ENCODE measurements around the gene CERS6. TPM values are rescaled to one million over a fixed set of nuclear protein-coding genes. Genes with fewer than 3 reads are reported as not detected.
A peak's percentile ranks its signal among the peaks of the same experiment; 100 is the strongest.

CERS6 gene
- polyA plus RNA-seq, 4 donors = 6.8 to 55.4 (median 21.9) TPM

DNA sequence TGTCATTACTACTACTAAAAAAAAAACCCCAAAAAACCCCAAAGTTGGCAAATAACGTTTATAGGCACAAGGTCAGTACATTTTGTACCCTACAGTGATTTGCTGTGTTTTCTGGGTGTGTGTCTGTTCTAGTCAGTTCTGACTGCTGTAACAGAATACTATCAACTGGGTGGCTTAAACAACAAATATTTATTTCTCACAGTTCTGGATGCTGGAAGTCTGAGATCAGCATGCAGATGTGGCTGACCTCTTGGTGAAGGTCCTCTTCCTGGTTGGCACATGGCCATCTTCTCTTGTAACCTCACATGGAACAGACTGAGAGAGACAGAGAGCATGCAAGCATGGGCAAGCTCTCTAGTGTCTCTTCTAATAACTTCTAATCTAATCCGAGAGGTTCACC, 103.1 kb downstream of the CERS6 start:
- FAIRE-seq (no peak), DNase-seq (peak in 1 of 2 donors; percentile 80)
- Histone ChIP-seq H3K27me3 (ENCODE audit: control insufficient read depth in 3 of 3, insufficient read depth in 3 of 3, low read length in 3 of 3) (no peaks in the 10 kb centered on the region), H3K4me1 (ENCODE audit: control insufficient read depth in 3 of 3, insufficient read depth in 2 of 3, low read depth in 1 of 3, low read length in 2 of 3) (peaks cover 0 to 2% (median 0%) of the 10 kb centered on the region in 3 donors), H3K27ac (ENCODE audit: low read depth in 1 of 3, low read length in 2 of 3) (no peak overlapping the region), H3K4me3 (ENCODE audit: low read depth in 1 of 3, low read length in 3 of 3) (no peak overlapping the region), H3K9me3 (ENCODE audit: control insufficient read depth in 2 of 2, insufficient read depth in 1 of 2, low read depth in 1 of 2, low read length in 1 of 2) (peaks cover 0 to 3% of the 10 kb centered on the region in 2 donors), H3K36me3 (ENCODE audit: control insufficient read depth in 3 of 3, insufficient read depth in 2 of 3, low read depth in 1 of 3, low read length in 3 of 3) (peaks cover 0 to 5% (median 2%) of the 10 kb centered on the region in 3 donors)
- WGBS, 3 donors = 49 to 65% (median 63%) methylated on average over 2 of the region's 2 CpGs

DNA sequence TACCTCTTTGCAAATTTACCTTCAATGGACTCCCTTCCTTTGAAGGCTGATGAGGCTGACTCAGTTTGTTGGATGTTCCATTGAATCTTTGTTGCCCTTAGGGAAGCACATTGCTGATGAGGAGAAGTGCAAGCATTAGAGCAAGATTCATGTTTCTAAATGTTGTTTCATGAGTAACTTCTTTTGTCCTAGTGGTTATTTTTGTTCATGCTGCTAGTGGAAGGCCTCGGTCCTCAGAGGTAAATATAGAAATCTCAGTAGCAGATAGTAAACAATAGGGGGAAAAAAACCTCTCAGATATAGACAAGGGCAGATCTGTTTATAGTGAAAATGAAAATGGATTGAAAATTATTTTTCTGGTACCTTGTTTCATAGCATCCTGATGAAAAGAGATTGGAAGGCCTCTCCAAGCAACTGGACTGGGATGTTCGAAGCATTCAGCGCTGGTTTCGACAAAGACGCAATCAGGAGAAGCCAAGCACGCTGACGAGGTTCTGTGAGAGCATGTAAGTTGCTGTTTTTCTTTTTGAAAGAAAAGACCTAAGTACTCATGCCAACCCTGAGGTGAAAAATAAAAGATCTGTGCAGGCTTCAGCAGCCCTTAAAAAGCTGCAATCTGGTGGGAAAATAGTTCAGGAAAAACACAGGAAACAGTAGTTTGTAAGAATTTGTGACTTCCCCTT, 104.9 kb downstream of the CERS6 start:
- no peak overlapping the region for H3K27ac ChIP-seq (ENCODE audit: low read depth in 1 of 3, low read length in 2 of 3)
- H3K4me1 ChIP-seq (ENCODE audit: control insufficient read depth in 3 of 3, insufficient read depth in 2 of 3, low read depth in 1 of 3, low read length in 2 of 3) = peaks cover 0 to 2% (median 0%) of the 10 kb centered on the region in 3 donors
- DNase-seq (no peak), FAIRE-seq (no peak)
- no peaks in the 10 kb centered on the region for H3K27me3 ChIP-seq (ENCODE audit: control insufficient read depth in 3 of 3, insufficient read depth in 3 of 3, low read length in 3 of 3)
- H3K36me3 ChIP-seq (ENCODE audit: control insufficient read depth in 3 of 3, insufficient read depth in 2 of 3, low read depth in 1 of 3, low read length in 3 of 3) = peaks cover 0 to 5% (median 2%) of the 10 kb centered on the region in 3 donors
- H3K4me3 ChIP-seq (ENCODE audit: low read depth in 1 of 3, low read length in 3 of 3) = no peak overlapping the region
- WGBS, 3 donors = 87 to 93% (median 90%) methylated on average over 7 of the region's 7 CpGs
- no peaks in the 10 kb centered on the region for H3K9me3 ChIP-seq (ENCODE audit: control insufficient read depth in 2 of 2, insufficient read depth in 1 of 2, low read depth in 1 of 2, low read length in 1 of 2)

DNA sequence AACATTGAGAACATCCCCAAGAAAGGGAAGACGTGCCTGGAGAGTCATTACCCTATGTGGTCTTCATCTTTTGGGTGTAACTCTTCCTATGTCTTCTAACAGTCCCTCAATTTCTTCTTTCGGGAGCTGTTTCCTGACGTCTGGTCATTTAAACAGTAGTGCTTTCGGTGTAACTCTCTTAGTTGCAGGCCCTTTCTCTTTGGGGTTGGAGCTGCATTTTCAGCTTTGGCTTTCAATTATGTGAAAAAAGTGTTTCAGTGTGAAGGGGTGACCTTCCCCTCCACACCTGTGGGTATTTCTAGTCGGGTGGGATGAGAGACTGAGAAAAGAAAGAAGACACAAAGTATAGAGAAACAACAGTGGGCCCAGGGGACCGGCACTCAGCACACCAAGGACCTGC, 105.9 kb downstream of the CERS6 start:
- no peaks in the 10 kb centered on the region for H3K9me3 ChIP-seq (ENCODE audit: control insufficient read depth in 2 of 2, insufficient read depth in 1 of 2, low read depth in 1 of 2, low read length in 1 of 2)
- FAIRE-seq (no peak), DNase-seq (no peak)
- no peak overlapping the region for H3K4me3 ChIP-seq (ENCODE audit: low read depth in 1 of 3, low read length in 3 of 3)
- peaks cover 0 to 2% (median 0%) of the 10 kb centered on the region in 3 donors for H3K4me1 ChIP-seq (ENCODE audit: control insufficient read depth in 3 of 3, insufficient read depth in 2 of 3, low read depth in 1 of 3, low read length in 2 of 3)
- H3K36me3 ChIP-seq (ENCODE audit: control insufficient read depth in 3 of 3, insufficient read depth in 2 of 3, low read depth in 1 of 3, low read length in 3 of 3) = peaks cover 0 to 3% (median 2%) of the 10 kb centered on the region in 3 donors
- H3K27ac ChIP-seq (ENCODE audit: low read depth in 1 of 3, low read length in 2 of 3) = no peak overlapping the region
- no peaks in the 10 kb centered on the region for H3K27me3 ChIP-seq (ENCODE audit: control insufficient read depth in 3 of 3, insufficient read depth in 3 of 3, low read length in 3 of 3)
- WGBS, 3 donors = 86 to 91% (median 89%) methylated on average over 6 of the region's 6 CpGs

DNA sequence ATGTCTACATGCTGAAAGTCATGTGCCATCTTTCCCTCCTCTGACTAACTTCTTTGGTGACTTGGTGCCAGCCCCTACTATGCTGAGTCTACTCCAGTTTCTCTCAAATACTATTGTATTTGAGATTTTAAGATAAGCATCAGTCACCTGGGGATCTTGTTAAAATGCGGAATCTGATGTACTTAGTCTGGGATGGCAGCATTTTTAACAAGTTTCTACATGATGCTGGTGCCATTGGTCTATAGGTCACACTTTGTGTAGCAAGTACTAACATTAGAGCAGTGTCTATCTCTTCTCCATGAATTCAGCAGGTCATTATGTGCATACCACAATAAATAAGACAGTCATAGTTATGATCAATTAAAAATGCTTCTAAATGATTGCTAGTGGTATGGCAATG, 106.9 kb downstream of the CERS6 start:
- Histone ChIP-seq H3K9me3 (ENCODE audit: control insufficient read depth in 2 of 2, insufficient read depth in 1 of 2, low read depth in 1 of 2, low read length in 1 of 2) (no peaks in the 10 kb centered on the region), H3K4me3 (ENCODE audit: low read depth in 1 of 3, low read length in 3 of 3) (no peak overlapping the region), H3K4me1 (ENCODE audit: control insufficient read depth in 3 of 3, insufficient read depth in 2 of 3, low read depth in 1 of 3, low read length in 2 of 3) (peaks cover 0 to 2% (median 0%) of the 10 kb centered on the region in 3 donors), H3K27ac (ENCODE audit: low read depth in 1 of 3, low read length in 2 of 3) (no peak overlapping the region), H3K27me3 (ENCODE audit: control insufficient read depth in 3 of 3, insufficient read depth in 3 of 3, low read length in 3 of 3) (no peaks in the 10 kb centered on the region), H3K36me3 (ENCODE audit: control insufficient read depth in 3 of 3, insufficient read depth in 2 of 3, low read depth in 1 of 3, low read length in 3 of 3) (peaks cover 0 to 3% (median 2%) of the 10 kb centered on the region in 3 donors)
- 94 to 97% (median 96%) methylated on average over 1 of the region's 1 CpG for WGBS, 3 donors
- DNase-seq (no peak), FAIRE-seq (no peak)

DNA sequence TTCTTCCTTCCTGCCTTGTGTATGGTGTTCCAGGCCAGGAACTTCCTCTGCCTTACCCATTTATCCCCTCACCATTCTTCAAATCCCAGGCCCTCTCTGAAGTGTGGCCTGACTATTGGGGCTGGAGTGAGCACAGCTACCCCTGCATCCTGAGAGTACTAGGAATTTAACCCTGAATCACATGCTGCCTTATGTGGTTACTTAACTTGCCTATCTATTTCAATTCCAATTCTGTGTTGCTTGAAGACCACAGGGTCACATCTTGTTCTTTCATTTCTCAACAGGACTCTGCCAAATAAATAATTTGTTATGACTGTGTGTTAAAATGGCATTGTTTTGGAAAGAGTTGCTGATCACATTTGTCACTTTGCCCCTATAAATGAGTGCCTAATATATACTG, 108.6 kb downstream of the CERS6 start:
- no peak for FAIRE-seq
- H3K9me3 ChIP-seq (ENCODE audit: control insufficient read depth in 2 of 2, insufficient read depth in 1 of 2, low read depth in 1 of 2, low read length in 1 of 2) = no peaks in the 10 kb centered on the region

DNA sequence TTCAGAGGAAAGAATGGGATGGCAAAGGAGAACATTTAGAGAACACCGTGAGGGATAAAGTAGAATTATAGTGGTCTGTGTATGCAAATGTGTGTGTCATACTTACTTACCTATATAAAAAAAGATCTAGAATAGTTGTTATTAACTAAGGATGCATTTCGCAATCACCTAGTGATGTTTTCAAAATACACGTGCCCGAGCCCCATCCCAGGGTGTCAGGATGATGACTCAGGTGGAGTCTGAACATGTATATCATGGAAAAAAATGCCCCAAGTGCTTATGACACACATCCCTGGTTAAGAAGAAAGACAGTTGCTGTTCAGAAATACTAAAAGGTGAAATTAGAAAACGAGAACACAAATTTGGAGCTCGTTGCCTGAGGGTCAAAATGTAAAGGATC, 109.0 kb downstream of the CERS6 start:
- FAIRE-seq = no peak
- Histone ChIP-seq H3K27ac (ENCODE audit: low read depth in 1 of 3, low read length in 2 of 3) (no peak overlapping the region), H3K4me3 (ENCODE audit: low read depth in 1 of 3, low read length in 3 of 3) (no peak overlapping the region), H3K9me3 (ENCODE audit: control insufficient read depth in 2 of 2, insufficient read depth in 1 of 2, low read depth in 1 of 2, low read length in 1 of 2) (no peaks in the 10 kb centered on the region), H3K36me3 (ENCODE audit: control insufficient read depth in 3 of 3, insufficient read depth in 2 of 3, low read depth in 1 of 3, low read length in 3 of 3) (peaks cover 0 to 12% (median 2%) of the 10 kb centered on the region in 3 donors), H3K4me1 (ENCODE audit: control insufficient read depth in 3 of 3, insufficient read depth in 2 of 3, low read depth in 1 of 3, low read length in 2 of 3) (no peaks in the 10 kb centered on the region), H3K27me3 (ENCODE audit: control insufficient read depth in 3 of 3, insufficient read depth in 3 of 3, low read length in 3 of 3) (no peaks in the 10 kb centered on the region)
- DNase-seq = peak in 1 of 2 donors; percentile 32
- WGBS, 3 donors = 69 to 79% (median 78%) methylated on average over 6 of the region's 6 CpGs

More for the DNA sequence above, 108.6 kb downstream of the CERS6 start:
- Histone ChIP-seq H3K27me3 (ENCODE audit: control insufficient read depth in 3 of 3, insufficient read depth in 3 of 3, low read length in 3 of 3) (no peaks in the 10 kb centered on the region), H3K4me1 (ENCODE audit: control insufficient read depth in 3 of 3, insufficient read depth in 2 of 3, low read depth in 1 of 3, low read length in 2 of 3) (no peaks in the 10 kb centered on the region), H3K4me3 (ENCODE audit: low read depth in 1 of 3, low read length in 3 of 3) (no peak overlapping the region), H3K36me3 (ENCODE audit: control insufficient read depth in 3 of 3, insufficient read depth in 2 of 3, low read depth in 1 of 3, low read length in 3 of 3) (peaks cover 0 to 8% (median 2%) of the 10 kb centered on the region in 3 donors), H3K27ac (ENCODE audit: low read depth in 1 of 3, low read length in 2 of 3) (no peak overlapping the region)
- no peak for DNase-seq

DNA sequence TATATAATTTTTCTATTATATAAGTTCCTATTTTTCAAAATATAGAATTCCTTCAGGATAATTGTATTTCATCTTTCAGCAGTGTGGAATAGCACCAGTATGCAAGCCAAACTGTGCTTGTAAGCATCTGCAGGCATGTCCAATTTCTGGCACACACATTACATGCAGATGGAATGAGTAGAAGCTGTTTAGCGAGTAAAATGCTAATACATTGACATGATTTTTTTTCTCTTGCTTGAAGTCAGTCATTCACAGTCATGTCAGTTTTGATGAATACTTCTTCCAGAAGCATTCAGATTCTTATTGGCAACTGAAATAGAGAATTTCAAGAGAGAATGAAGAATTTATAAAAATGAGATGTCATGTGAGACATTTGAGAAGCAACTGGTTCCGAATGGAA, 109.4 kb downstream of the CERS6 start:
- FAIRE-seq (no peak), DNase-seq (no peak)
- Histone ChIP-seq H3K9me3 (ENCODE audit: control insufficient read depth in 2 of 2, insufficient read depth in 1 of 2, low read depth in 1 of 2, low read length in 1 of 2) (no peaks in the 10 kb centered on the region), H3K36me3 (ENCODE audit: control insufficient read depth in 3 of 3, insufficient read depth in 2 of 3, low read depth in 1 of 3, low read length in 3 of 3) (peaks cover 0 to 15% (median 2%) of the 10 kb centered on the region in 3 donors), H3K27me3 (ENCODE audit: control insufficient read depth in 3 of 3, insufficient read depth in 3 of 3, low read length in 3 of 3) (no peaks in the 10 kb centered on the region), H3K4me3 (ENCODE audit: low read depth in 1 of 3, low read length in 3 of 3) (no peak overlapping the region), H3K27ac (ENCODE audit: low read depth in 1 of 3, low read length in 2 of 3) (no peak overlapping the region), H3K4me1 (ENCODE audit: control insufficient read depth in 3 of 3, insufficient read depth in 2 of 3, low read depth in 1 of 3, low read length in 2 of 3) (no peaks in the 10 kb centered on the region)
- 89 to 92% (median 90%) methylated on average over 2 of the region's 2 CpGs for WGBS, 3 donors

DNA sequence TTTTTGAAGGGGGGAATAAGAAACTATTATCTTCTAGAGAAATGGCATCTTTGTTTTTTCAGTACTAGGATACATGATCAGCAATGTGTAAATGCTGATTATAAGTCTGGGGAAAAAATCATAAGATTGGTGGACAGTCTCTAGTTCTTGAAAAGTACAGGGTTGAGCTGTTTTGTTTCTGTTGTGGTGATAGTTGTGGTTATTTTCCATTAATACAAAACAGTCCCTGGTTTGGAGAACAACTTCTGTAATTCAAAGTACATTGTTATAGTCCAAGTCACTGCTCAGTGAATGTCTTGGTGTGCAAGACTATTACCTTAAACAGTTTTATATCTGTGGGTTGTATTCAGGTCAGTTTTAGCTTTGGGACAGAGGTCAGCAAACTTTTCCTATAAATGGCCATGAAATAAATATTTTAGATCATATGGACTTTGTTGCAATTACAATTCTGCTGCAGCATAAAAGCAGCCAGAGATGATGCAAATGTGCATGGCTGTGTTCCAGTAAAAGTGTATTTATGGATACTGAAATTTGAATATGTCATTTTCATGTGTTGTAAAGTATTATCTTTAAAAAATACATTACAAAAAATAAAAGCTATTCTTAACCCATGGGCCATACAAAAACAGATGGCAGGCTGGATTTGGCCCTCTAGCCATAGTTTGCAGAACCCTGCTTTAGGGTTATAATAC, 111.0 kb downstream of the CERS6 start:
- FAIRE-seq = no peak

More for the DNA sequence above, 111.0 kb downstream of the CERS6 start:
- no peak overlapping the region for H3K27ac ChIP-seq (ENCODE audit: low read depth in 1 of 3, low read length in 2 of 3)
- H3K4me3 ChIP-seq (ENCODE audit: low read depth in 1 of 3, low read length in 3 of 3) = no peak overlapping the region
- H3K4me1 ChIP-seq (ENCODE audit: control insufficient read depth in 3 of 3, insufficient read depth in 2 of 3, low read depth in 1 of 3, low read length in 2 of 3) = no peaks in the 10 kb centered on the region
- peaks cover 0 to 15% (median 0%) of the 10 kb centered on the region in 3 donors for H3K36me3 ChIP-seq (ENCODE audit: control insufficient read depth in 3 of 3, insufficient read depth in 2 of 3, low read depth in 1 of 3, low read length in 3 of 3)
- no peaks in the 10 kb centered on the region for H3K27me3 ChIP-seq (ENCODE audit: control insufficient read depth in 3 of 3, insufficient read depth in 3 of 3, low read length in 3 of 3)
- H3K9me3 ChIP-seq (ENCODE audit: control insufficient read depth in 2 of 2, insufficient read depth in 1 of 2, low read depth in 1 of 2, low read length in 1 of 2) = no peaks in the 10 kb centered on the region
- no peak for DNase-seq
